Neural progenitor cell (in vitro differentiated cells): ENCODE measurements around the gene CXorf49.
"Not testable (repeated sequence)": the region's sequence is repeated elsewhere in the genome, so short reads cannot be mapped to it uniquely, and the experiment has no call there.

Source experiments
- CTCF ChIP-seq: fragments of 200-600 bp; sonication (generic); IDR thresholded peaks from 2 replicates; pipeline ENCODE4 v1.5.1; 2017; ENCODE audit warnings: antibody characterized with exemption, mild to moderate bottlenecking
- EZH2phosphoT487 ChIP-seq: fragments of 200-600 bp; sonication (generic); IDR thresholded peaks from 2 replicates; pipeline ENCODE4 v1.6.1; 2017; ENCODE audit warnings: antibody characterized with exemption

- not testable (repeated sequence) for TF ChIP-seq CTCF, EZH2phosphoT487
These were observed 49.0 kb upstream of the CXorf49 start for GRCh38 chrX:71767134-71767533.
